ENCODE measurements around the gene HGF.

HGF gene

DNA sequence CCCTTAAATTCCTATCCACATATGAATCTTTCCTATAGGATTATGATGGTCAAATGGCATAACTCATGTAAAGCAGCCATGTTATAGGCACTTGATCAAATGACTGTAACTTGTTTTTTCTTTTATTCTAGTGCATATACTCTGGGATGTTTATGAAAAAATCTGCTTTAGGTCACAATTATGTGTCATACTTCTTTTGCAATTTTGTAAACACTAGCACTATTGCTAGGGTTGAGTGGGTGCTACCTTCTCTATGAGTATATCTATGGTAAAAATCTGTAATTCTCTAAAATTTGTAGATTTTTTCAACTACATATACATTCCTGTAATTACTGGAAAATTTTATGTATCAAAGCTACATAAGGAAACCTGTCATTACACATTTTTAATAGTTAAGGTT is 50.0 kb downstream of the HGF start:
- no peak for DNase-seq (ENCODE audit: low read depth)

DNA sequence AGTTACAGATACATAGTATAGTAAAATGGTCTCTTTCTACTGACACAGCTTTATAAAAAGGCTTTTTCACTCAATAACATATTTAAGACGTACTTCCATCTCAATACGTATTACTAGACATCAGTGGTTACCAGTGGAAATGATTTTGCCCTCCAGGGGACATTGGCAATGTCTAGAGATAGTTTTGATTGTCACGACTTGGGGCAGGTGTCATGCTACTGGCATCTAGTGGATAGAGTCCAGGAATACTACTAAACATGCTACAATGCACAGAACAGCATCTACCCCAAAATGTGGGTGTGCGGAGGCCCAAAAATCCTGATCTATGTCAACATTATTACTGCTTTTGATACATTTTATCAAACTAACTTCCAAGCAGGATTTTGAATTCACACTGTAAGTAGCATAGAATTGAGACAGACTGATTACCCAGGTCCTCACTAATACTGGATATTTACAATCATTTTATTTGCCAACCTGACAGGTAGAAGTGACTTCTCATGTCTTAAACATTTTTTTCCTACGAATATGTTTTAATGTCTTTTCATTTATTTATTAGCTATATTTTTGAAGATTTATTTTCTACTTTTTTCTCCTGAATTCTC is 53.8 kb downstream of the HGF start:
- DNase-seq (ENCODE audit: low read depth): no peak

DNA sequence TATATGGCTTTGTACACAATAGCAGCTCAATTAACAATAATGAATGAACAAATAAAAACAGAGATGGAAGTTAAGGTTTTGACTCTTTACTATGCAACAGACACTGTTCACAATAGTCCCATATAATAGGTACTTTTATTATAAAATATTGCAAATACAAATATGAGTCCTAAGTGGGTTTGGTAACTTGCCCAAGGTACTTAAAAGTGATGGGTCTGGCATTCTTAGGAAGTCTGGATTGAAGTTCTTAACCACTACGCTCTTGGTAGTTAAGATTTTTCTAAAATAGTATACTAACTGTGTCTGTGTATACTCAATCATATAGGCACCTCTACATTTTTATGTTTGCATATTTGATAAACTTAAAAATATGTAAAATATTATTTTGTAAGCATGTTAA is 55.5 kb downstream of the HGF start:
- DNase-seq (ENCODE audit: low read depth): no peak

DNA sequence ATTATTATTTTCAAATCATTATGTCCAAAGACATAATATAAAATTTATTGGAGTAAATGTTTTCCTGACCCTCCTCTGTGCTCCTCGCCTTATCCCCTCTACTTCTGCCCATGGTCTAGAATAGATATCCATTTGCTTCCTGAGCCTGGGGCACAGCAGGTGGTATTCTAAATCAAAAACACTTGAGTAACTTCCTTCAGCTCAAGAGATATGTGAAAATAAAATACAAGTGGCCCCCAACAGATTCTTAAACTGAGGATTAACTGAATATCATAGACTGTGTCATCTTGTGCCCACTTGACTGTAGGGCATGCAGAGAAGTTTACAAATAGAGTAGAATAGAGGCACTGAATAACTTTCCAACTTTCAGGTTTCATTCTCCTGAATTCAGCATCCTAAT is 59.1 kb downstream of the HGF start:
- DNase-seq (ENCODE audit: low read depth): no peak

DNA sequence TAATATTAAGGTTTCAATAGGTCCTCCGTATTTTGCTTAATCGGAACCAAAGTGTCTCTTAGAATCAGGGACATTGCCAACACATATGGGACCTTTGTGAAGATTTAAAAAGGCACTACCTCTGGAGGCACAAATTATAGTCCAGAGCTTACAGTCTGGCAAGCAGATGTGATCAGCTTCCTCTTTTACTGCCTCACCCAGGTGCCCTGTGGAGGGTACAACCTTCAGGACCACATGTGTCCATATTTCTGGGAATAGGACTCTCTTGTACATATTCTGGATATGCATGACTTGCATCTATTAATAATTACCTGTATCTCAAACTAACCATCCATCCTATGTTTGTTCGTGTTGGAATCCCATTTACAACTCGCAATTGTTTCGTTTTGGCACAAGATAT is 60.0 kb downstream of the HGF start:
- DNase-seq (ENCODE audit: low read depth): no peak

DNA sequence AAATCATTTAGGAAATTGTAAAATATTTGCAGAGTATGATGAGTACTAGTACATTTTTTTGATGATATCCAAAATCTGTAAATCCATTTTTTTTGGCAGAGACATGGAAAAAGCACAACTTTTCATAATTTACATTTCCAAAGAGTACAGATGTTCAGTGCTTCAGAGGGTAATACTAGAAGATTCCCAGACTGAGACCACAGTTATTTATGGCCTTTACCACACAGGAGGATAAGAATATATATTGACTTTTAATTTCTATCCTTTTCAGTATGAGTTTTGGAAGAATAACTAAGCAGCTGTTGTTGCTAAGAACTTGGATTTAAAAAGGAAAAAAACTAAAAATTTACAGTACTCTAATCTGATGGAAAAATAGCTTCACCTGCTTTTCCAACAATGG is 61.9 kb downstream of the HGF start:
- no peak for DNase-seq (ENCODE audit: low read depth)

DNA sequence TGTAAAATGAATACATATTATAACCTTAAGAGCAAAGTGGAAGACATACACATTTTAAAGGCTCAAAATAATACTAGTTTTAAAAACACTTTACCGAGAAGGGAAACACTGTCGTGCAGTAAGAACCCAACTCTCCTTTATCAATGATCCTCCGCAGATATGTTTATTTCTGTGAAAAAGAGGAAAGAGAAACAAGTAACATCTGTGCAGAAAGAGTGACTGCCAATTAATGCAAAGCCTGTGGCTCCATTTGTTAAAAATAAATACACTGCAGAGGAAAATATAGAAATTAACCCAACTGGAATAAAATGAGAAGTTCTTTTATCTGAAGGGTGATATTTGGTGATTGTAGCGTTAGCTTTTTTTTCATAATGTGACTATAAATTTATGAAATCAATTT is 62.7 kb downstream of the HGF start:
- DNase-seq (ENCODE audit: low read depth): no peak

DNA sequence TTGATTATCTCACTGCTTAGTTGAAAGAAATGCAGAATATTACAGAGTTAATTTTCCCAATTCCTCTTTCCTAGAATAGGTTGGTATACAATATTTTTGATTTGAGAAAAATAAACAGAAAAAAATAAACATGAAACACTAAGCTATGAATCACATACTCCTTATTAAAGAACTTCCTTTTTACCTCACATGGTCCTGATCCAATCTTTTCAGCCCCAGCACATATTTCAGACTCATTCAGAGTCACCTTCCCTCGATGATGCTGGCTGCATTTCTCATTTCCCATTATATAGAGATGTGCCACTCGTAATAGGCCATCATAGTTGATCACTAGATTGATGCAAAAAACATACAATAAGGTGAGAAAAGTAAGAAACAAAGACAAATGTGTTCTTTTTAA is 64.6 kb downstream of the HGF start:
- DNase-seq (ENCODE audit: low read depth): no peak

DNA sequence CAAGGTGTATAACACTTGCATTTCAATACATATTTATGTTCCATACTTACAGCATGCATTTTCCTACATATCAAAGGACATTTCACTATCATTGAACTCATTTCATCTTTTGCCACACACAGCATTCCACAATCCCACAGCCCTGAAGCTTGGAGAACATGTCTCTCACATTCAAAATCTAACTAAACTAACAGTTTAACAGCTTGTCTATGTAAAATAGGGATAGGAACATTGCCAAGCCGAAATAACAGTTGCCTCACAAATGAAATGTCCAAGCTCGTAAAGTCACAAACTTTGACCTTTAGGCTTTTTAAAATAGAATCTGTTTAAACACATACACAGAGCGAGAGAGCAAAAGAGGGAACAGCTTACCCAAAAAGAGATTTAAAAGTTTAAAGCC is 65.3 kb downstream of the HGF start:
- DNase-seq (ENCODE audit: low read depth): no peak

DNA sequence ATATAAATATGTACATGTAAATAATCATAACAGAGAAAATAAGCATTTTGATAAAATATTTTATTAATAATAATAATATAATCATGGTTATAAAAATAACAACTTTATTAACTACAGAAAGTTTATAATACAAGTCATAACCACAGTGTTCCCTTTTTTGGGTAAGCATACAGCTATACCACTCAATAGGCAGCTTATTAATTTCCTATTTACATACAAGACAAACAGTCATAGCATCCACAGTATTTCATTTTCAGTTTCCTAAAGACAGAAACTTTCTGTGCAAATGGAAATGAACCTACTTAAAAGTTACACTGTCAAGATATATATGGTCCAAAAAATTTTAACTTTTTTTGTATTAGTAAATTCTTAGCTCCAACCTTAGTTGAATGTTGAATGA is 70.9 kb downstream of the HGF start:
- DNase-seq (ENCODE audit: low read depth): no peak

DNA sequence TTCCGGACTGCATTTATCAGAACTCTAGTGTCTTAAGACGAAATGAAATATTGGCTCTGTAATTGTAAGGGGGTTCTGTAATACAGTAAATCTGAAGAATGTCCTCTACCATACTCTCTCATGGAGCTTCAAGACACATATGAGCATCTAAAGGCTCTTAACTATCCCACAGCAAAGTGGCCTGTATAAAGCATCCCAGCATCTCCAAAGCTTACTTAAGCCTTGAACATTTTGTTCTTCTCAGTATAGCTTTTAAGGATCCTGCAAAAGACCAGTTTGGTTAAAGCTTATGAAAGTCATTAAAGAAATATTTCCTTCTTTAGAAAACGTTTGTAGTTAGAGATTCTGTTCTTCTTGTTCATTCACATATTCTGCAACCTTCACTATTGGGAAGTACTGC is 75.1 kb downstream of the HGF start:
- no peak for DNase-seq (ENCODE audit: low read depth)

DNA sequence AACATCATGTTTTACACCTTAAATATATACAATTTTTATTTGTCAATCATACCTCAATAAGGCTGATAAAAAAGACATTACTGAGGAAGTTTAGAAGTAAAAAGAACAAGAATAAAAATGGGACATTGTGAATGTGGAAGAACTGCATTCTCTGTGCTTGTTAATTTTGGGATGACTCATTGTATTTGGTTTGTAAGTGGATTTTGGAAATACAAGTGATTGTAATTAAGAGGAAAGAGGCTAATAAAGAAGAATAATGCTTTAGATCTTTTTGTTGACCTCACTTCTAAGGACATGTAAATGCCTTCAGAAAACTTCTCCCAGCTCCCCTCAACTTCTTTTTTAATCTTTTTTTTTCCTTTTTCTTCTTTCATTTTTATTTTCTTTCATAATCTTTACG is 76.0 kb downstream of the HGF start:
- no peak for DNase-seq (ENCODE audit: low read depth)

DNA sequence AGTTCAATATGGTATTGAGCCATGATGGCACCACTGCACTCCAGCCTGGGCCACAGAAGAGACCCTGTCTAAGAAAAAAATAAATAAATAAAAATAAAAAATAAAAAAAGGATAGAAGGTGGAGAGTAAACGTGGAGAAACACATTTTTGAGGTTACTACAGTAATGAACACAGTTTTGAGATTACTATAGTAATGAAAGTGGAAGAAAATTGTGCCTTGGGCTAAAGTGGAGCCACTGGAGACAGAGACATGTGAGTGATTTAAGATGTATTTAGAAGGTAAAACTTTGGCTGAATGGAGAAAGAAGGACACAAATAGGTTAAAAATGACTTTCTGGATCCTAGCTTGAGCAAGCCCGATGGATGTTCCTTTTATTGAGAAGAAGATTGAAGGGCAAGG is 76.8 kb downstream of the HGF start:
- DNase-seq (ENCODE audit: low read depth): no peak

DNA sequence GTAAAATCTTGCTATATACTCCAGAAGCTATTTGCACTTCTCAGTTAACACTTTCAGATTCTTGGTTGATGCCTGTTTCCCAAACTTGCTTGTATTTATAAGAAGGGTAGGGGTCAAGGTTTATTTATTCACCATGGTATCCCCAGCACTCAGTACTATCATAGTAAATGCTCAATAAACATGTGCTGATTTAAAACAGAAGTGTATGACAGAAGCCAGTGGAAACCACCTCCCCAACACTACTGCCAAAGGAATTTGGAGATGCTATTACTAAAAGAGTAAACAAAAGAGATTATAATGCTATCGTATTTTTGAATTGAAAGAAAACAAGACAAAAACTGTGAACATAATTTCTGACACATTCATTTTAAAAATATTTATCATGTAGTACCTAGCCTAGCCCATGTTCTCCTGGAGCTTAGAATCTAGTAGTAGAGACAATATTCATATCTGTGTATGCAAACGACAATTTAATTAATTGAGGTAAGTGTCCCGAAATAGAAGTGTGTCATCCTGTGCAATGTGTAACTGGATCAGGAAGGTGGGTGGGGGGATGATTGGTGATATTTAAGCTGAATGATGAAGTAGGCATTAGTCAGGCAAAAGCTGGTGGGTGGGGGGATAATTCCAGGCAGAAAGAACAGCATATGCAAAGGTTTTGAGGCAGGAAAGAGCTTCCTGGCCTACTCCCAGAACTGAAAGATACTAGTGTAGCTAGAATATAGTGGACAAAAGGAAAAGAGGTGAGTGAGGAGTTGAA is 77.5 kb downstream of the HGF start:
- DNase-seq (ENCODE audit: low read depth): no peak

DNA sequence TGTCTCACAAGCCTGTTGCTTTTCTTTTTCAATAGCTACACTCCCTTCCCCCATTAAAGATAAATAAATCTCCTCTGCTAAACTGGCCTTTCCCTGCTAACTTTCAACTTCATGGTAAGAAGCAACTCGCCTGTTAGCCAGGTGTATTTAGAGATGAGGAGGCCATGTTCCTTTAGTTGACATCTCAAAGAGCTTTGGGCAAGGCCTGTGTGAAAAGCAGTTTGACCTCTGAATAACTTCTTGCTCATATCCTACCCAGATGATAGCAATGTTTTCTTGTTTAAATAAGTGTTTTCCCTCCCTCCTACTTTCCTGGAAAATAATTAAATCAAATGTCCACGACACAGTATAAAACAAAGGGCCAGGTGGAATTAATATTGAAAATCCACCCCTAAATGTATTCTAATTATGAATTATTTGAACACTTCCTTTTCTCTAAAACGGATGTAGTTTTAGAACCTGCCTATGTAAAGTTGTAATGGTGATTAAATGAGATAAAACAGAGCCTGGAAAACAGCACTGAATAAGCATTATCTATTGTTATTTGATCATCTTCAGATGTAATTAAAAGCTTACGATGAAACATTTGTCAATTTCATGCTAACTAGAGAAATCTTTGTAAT is 78.5 kb downstream of the HGF start:
- no peak for DNase-seq (ENCODE audit: low read depth)

DNA sequence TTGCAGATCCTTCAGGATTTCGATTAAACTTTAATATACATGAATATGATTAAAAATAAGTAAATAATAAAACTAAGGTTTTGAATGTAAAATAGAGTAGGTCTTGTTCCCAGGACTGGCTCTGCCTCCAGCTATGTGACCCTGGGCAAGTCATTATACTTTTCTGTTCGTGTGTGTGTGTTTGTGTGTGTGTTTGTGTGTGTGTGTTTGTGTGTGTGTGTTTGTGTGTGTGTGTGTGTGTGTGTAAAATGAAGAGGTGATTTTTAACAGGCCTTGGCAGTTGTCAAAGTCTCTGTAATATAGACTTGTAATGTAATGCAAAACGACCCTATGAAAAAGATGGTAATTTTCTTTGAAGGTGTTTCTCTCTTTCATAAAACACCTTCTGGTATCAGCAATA is 79.2 kb downstream of the HGF start:
- no peak for DNase-seq (ENCODE audit: low read depth)

DNA sequence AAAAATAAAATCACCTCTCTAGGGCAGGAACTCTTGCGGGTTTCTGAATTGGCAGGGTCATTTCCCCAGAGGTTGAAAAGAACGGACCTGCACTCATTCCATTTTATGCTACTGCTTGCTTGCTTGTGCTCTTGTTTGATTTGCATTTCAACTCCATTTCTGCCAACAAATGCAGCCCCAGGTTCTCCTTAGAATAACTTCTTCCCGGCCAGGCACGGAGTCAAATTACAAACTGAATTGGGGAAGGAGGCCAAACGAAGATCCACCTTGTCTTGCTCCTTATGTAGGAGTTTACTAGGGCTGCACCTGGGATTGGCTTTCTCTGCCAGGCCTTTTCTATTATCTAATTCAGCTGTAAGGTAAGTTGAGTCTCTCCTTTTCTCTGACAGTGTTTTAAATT is 79.6 kb downstream of the HGF start:
- no peak for DNase-seq (ENCODE audit: low read depth)

DNA sequence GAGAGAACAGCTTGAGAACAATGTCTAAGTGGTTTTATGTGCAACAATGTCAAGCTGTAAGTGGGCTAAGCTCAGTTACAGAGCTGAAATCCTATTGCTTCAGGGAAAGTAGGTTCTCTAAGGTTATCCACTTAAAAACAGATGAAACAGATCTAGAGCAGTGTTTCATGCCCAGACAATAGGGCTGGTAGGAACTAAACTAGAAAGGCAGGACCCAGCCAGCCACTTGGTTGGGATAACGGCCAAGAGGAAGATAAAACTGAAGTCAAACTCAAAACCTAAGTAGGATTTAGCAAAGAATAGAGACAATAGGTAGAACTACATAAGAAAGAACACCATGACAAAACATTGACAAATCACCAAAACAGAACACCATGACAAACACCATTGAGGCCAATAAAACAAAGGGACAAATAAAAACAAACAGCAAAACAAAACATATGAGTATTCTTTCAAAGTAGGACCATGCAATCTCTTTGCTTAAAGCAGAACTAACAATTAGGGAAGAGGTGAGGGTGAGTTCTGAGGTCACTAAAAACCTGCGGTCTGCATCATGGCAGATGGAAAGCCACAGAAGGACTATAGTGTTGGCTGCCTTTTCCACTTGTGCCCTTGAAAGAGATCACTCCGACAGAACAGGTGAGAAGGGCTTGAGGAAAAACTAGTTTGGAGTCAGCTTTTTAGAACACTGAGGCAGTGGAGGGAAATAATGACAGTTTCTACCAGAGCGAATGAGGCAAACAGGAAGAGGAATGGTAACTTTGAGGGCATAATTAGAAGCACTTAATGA is 81.0 kb downstream of the HGF start:
- DNase-seq (ENCODE audit: low read depth): no peak

DNA sequence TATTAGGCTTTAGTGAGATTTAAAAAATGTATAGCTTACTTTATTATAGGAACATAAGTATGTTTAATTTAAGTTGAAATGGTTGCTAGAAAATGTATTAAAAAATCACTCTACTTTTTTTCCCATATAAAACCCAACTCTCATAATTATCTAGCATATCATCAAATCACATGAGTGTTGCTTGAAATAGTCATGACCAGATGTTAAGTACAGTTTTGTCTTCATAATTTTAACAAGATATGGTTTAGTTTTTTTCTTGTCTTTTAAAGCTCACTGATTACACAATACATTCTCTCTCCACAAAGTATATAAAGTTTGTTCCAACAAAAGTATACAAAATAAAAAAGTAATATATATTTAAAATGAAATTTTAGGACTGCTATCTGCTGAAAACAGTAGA is 82.8 kb downstream of the HGF start:
- no peak for DNase-seq (ENCODE audit: low read depth)

DNA sequence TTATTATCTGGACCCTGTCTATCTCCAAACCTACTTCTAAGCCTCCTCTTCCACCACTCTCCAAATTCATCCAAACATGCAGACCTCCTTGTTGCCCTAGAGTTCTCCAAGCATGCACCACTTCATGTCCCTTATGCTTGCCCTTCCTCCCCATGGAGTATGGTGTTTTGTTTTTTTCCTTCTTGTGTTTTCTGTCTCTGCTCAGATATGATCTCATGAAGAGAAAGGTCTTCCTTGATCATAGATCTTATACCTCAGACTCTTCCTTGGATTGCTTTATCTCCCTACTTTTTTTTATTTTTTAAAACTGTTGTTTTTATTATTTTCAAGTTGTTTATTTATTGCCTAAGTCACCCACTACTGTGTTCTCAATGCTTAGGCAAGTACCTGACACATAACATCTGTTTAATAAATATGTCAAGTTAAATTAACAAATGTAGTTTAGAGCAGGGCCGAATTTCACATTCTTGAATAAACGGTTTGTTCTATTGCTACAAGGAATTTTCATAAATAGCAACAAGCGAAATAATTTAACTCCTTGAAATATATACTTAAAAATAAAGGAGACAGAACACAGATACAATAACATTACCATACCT is 84.5 kb downstream of the HGF start:
- DNase-seq (ENCODE audit: low read depth): no peak

DNA sequence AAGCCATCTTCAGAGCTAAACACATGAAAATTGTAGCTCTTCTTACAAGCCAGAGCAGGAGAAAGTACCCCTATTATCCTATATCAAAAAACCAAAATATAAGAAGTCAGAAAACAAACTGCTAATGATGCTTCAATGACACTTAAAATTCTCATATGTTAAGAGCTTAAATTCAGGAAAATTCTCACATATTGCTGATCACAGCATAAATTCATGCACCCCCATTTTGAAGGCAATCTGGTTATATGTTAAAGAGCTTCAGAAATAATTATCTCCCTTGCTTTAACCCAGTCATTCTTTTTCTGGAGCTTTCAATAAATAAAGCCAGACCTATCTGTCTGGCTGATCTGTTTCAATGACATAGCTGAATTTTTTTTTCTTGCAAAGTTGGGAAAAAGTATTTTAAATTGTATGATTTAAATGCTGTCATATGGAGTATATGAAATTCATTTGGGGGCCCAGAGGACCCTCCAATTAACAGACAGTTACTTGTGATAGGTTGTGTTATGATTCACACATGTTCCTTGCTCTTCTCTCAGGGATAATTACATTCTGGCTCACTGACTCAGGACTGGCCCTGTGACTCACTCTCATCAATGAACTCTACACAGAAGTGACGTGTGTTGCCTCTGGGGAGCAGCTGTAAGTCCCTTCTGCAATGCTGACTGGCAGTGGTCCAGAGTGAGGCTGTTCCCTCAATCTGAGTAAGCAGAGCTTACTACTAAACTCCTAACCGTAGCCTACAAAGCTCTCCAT is 85.2 kb downstream of the HGF start:
- DNase-seq (ENCODE audit: low read depth): peak; percentile 100

DNA sequence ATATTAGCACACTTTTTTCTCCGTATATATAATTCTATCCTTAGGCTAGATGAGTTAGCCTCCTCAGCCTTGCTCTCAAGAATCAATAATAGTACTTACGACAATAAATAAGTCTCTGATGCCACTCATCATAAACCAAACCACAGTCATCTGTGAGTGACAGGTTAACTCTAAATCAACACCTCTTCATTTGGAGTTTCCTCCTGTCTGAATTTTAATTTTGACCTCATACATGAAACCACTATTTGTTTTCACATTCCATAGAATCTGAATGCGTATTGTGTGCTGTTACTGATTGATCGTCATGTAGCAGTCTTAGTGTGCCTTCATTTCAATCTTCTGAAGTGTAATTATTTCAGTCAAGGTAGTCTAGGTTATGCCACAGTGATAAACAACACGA is 85.8 kb downstream of the HGF start:
- DNase-seq (ENCODE audit: low read depth): no peak
